HepG2 (cell line): ENCODE data around the gene METTL23. TPM values are rescaled to one million over a fixed set of nuclear protein-coding genes. Genes with fewer than 3 reads are reported as not detected.
A peak's percentile ranks its signal among the peaks of the same experiment; 100 is the strongest.

ENCODE experiments used
- CEBPG ChIP-seq: IDR thresholded peaks from 2 replicates; pipeline ENCODE4 v1.6.1; 2016
- DR1 ChIP-seq: sonication (generic); formaldehyde crosslinking; IDR thresholded peaks from 2 replicates; pipeline ENCODE4 v1.8.0; 2021; ENCODE audit warnings: mild to moderate bottlenecking, missing genetic modification reagents, inconsistent platforms
- ESRRA ChIP-seq: sonication (generic); formaldehyde crosslinking; IDR thresholded peaks from 2 replicates; pipeline ENCODE4 v1.5.1; 2020; ENCODE audit warnings: mild to moderate bottlenecking, low read depth, missing genetic modification reagents
- KDM1A ChIP-seq: IDR thresholded peaks from 2 replicates; pipeline ENCODE4 v1.6.1; 2016; ENCODE audit warnings: missing compliant biosample characterization
- NCOA2 ChIP-seq: sonication (generic); formaldehyde crosslinking; IDR thresholded peaks from 2 replicates; pipeline ENCODE4 v1.8.0; 2022; ENCODE audit warnings: inconsistent platforms
- NFE2L2 ChIP-seq: fragments of 150-350 bp; IDR thresholded peaks from 2 replicates; pipeline ENCODE4 v1.6.1; 2014; ENCODE audit warnings: low read length
- RBM39 ChIP-seq: fragments of 200-400 bp; formaldehyde crosslinking; IDR thresholded peaks from one replicate; pipeline ENCODE4 v1.6.1; 2018; ENCODE audit warnings: antibody characterized with exemption, mild to moderate bottlenecking, low read depth, low read length; ENCODE audit not compliant: poor library complexity, severe bottlenecking
- SMAD1 ChIP-seq: sonication (generic); formaldehyde crosslinking; IDR thresholded peaks from 2 replicates; pipeline ENCODE4 v1.4.0; 2020; ENCODE audit warnings: missing genetic modification reagents, low read depth, mild to moderate bottlenecking, borderline replicate concordance
- U2AF1 ChIP-seq: fragments of 200-400 bp; formaldehyde crosslinking; optimal IDR thresholded peaks from 2 replicates; pipeline ENCODE3; 2017; ENCODE audit warnings: mild to moderate bottlenecking, low read depth, low read length
- ZMYM4 ChIP-seq: sonication (generic); formaldehyde crosslinking; IDR thresholded peaks from 2 replicates; pipeline ENCODE4 v1.8.1; 2023; ENCODE audit warnings: mild to moderate bottlenecking, missing genetic modification reagents
- ZNF12 ChIP-seq: sonication (generic); formaldehyde crosslinking; IDR thresholded peaks from 2 replicates; pipeline ENCODE4 v1.5.0; 2020; ENCODE audit warnings: missing genetic modification reagents
- ZNF30 ChIP-seq: sonication (generic); formaldehyde crosslinking; IDR thresholded peaks from 2 replicates; pipeline ENCODE4 v1.5.0; 2020; ENCODE audit warnings: mild to moderate bottlenecking, missing genetic modification reagents
- ZNF34 ChIP-seq: sonication (generic); formaldehyde crosslinking; IDR thresholded peaks from 2 replicates; pipeline ENCODE4 v1.4.0; 2020; ENCODE audit warnings: mild to moderate bottlenecking, missing genetic modification reagents, borderline replicate concordance
- polyA plus RNA-seq, 8 experiments: library from polyadenylated mRNA; depleted of rRNA in 3 of 8; stranded (reverse) in 7 of 8; unstranded in 1 of 8; fragments of >200 nt; fragmentation: Illumina TruSeq in 4 of 8; extraction: Trizol in 4 of 8; gene quantifications; 2 replicates each; pipeline versions ENCODE4 v1.2.1 to v1.2.3, GENCODE V29; 2011 to 2016; ENCODE audit warnings: low read depth in 4 of 8, missing spikeins in 1 of 8, mixed read lengths in 1 of 8; ENCODE audit not compliant: insufficient read depth in 1 of 8
- total RNA-seq, 5 experiments: library from RNA; depleted of rRNA; stranded (reverse); fragments of >200 nt; fragmentation: Illumina TruSeq; extraction: Trizol; gene quantifications; 2 replicates each; pipeline ENCODE4 v1.2.3, GENCODE V29; 2016; ENCODE audit warnings: low read depth in 1 of 5
- TF ChIP-seq, protein P1 (sequence below): sonication (generic); formaldehyde crosslinking; IDR thresholded peaks from 2 replicates; pipeline ENCODE4 v1.5.0; 2020; ENCODE audit warnings: missing genetic modification reagents
- TF ChIP-seq, protein P2 (sequence below): sonication (generic); formaldehyde crosslinking; IDR thresholded peaks from 2 replicates; pipeline ENCODE4 v1.8.0; 2022; ENCODE audit warnings: mild to moderate bottlenecking, missing genetic modification reagents, moderate library complexity
- TF ChIP-seq, protein P3 (sequence below): sonication (generic); formaldehyde crosslinking; IDR thresholded peaks from 2 replicates; pipeline ENCODE4 v1.8.0; 2022; ENCODE audit warnings: missing genetic modification reagents, mild to moderate bottlenecking, moderate library complexity, borderline replicate concordance
- TF ChIP-seq, protein P4 (sequence below): sonication (generic); formaldehyde crosslinking; IDR thresholded peaks from 2 replicates; pipeline ENCODE4 v1.8.1; 2023; ENCODE audit warnings: mild to moderate bottlenecking, inconsistent platforms, moderate library complexity, missing genetic modification reagents, borderline replicate concordance
- TF ChIP-seq, protein P5 (sequence below): sonication (generic); formaldehyde crosslinking; IDR thresholded peaks from 2 replicates; pipeline ENCODE4 v1.4.0; 2020; ENCODE audit warnings: low read depth, missing genetic modification reagents

METTL23 gene
- total and polyA plus RNA-seq, 2 of the 13 experiments (the other 11 are each of a cell fraction or from before 2014, with no cell fraction given): 39.9 to 104 TPM

DNA sequence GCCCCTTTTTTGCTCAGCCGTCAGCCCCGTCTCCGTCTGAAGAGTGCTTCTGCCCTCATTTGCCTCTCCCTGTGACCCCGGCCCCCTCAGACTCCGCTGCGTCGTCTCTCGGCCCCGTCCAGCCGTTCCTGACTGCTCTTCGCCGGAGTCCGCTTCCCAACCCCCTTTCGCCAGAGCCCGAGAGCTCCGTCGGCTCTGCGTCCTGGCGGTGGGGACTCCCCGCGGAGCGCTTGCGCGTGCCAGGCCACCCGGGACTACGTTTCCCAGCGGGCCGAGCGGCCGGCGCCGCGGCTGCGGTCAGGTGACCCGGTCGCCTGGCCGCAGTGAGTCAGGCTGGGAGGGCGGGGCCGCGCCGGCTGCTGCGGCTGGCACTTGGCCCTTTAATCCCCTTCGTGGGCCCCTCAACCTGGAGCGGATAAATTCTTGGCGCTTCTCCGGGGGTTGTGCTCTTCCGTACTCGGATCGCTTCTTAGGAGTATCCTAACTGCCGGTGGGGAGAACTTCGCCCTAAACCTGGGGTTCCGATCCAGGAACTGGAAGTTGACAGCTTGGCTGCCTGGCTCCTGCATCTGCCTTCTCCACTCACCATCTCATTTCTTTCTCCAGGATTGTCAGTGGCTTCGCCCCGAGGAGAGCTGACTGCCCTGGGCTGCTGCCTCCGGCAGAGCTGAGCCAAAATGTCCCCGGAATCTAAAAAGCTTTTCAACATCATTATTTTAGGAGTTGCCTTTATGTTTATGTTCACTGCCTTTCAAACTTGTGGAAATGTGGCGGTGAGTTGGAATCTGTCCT lies 11.2 kb downstream of the METTL23 start, which contains the start of gene MFSD11 (continued):
- TF ChIP-seq, protein P1, sequence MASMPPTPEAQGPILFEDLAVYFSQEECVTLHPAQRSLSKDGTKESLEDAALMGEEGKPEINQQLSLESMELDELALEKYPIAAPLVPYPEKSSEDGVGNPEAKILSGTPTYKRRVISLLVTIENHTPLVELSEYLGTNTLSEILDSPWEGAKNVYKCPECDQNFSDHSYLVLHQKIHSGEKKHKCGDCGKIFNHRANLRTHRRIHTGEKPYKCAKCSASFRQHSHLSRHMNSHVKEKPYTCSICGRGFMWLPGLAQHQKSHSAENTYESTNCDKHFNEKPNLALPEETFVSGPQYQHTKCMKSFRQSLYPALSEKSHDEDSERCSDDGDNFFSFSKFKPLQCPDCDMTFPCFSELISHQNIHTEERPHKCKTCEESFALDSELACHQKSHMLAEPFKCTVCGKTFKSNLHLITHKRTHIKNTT (CRISPR knock-in tag): no peak
- no peak for TF ChIP-seq KDM1A (CRISPR knock-in tag)
- TF ChIP-seq NCOA2 (CRISPR knock-in tag): no peak
- no peak for TF ChIP-seq CEBPG (CRISPR knock-in tag)
- no peak for TF ChIP-seq ZNF30 (CRISPR knock-in tag)
- TF ChIP-seq DR1: no peak
- no peak for TF ChIP-seq ZMYM4 (CRISPR knock-in tag)
- 0 out of 2 replicates have a peak, but pooled peaks have one; percentile 6 for TF ChIP-seq ESRRA
- TF ChIP-seq, protein P2, sequence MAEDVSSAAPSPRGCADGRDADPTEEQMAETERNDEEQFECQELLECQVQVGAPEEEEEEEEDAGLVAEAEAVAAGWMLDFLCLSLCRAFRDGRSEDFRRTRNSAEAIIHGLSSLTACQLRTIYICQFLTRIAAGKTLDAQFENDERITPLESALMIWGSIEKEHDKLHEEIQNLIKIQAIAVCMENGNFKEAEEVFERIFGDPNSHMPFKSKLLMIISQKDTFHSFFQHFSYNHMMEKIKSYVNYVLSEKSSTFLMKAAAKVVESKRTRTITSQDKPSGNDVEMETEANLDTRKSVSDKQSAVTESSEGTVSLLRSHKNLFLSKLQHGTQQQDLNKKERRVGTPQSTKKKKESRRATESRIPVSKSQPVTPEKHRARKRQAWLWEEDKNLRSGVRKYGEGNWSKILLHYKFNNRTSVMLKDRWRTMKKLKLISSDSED (CRISPR knock-in tag): no peak
- TF ChIP-seq, protein P3, sequence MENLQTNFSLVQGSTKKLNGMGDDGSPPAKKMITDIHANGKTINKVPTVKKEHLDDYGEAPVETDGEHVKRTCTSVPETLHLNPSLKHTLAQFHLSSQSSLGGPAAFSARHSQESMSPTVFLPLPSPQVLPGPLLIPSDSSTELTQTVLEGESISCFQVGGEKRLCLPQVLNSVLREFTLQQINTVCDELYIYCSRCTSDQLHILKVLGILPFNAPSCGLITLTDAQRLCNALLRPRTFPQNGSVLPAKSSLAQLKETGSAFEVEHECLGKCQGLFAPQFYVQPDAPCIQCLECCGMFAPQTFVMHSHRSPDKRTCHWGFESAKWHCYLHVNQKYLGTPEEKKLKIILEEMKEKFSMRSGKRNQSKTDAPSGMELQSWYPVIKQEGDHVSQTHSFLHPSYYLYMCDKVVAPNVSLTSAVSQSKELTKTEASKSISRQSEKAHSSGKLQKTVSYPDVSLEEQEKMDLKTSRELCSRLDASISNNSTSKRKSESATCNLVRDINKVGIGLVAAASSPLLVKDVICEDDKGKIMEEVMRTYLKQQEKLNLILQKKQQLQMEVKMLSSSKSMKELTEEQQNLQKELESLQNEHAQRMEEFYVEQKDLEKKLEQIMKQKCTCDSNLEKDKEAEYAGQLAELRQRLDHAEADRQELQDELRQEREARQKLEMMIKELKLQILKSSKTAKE: peak; percentile 62; the same call in 1 of the 2 replicates
- TF ChIP-seq NFE2L2: 0 out of 2 replicates have a peak, but pooled peaks have one; percentile 7
- TF ChIP-seq, protein P4, sequence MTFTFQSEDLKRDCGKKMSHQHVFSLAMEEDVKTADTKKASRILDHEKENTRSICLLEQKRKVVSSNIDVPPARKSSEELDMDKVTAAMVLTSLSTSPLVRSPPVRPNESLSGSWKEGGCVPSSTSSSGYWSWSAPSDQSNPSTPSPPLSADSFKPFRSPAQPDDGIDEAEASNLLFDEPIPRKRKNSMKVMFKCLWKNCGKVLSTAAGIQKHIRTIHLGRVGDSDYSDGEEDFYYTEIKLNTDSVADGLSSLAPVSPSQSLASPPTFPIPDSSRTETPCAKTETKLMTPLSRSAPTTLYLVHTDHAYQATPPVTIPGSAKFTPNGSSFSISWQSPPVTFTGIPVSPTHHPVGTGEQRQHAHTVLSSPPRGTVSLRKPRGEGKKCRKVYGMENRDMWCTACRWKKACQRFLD (CRISPR knock-in tag): no peak; the same call in 1 of the 2 replicates
- TF ChIP-seq SMAD1: peak; percentile 96
- TF ChIP-seq, protein P5, sequence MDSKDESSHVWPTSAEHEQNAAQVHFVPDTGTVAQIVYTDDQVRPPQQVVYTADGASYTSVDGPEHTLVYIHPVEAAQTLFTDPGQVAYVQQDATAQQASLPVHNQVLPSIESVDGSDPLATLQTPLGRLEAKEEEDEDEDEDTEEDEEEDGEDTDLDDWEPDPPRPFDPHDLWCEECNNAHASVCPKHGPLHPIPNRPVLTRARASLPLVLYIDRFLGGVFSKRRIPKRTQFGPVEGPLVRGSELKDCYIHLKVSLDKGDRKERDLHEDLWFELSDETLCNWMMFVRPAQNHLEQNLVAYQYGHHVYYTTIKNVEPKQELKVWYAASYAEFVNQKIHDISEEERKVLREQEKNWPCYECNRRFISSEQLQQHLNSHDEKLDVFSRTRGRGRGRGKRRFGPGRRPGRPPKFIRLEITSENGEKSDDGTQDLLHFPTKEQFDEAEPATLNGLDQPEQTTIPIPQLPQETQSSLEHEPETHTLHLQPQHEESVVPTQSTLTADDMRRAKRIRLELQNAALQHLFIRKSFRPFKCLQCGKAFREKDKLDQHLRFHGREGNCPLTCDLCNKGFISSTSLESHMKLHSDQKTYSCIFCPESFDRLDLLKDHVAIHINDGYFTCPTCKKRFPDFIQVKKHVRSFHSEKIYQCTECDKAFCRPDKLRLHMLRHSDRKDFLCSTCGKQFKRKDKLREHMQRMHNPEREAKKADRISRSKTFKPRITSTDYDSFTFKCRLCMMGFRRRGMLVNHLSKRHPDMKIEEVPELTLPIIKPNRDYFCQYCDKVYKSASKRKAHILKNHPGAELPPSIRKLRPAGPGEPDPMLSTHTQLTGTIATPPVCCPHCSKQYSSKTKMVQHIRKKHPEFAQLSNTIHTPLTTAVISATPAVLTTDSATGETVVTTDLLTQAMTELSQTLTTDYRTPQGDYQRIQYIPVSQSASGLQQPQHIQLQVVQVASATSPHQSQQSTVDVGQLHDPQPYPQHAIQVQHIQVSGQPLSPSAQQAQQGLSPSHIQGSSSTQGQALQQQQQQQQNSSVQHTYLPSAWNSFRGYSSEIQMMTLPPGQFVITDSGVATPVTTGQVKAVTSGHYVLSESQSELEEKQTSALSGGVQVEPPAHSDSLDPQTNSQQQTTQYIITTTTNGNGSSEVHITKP (CRISPR knock-in tag): no peak; the same call in 1 of the 2 replicates
- TF ChIP-seq U2AF1: peak; percentile 20
- no peak for TF ChIP-seq ZNF34 (CRISPR knock-in tag)
- no peak for TF ChIP-seq ZNF12 (CRISPR knock-in tag)
- TF ChIP-seq RBM39: no peak
